Small intestine (tissue), 7 donors: ENCODE data around the gene RHOT2. TPM values are rescaled to one million over a fixed set of nuclear protein-coding genes. Genes with fewer than 3 reads are reported as not detected.

ENCODE experiments used
- DNase-seq, 2 donors: peaks; one replicate each; pipeline versions ENCODE4 v3.0.0 to v3.0.0-alpha.2; 2013
- FAIRE-seq: peaks from 2 replicates; lab custom pipeline; 2012; peaks lifted over from hg19 to GRCh38; lab: Jason Lieb, UNC
- H3K27ac ChIP-seq, 3 donors: one replicate each; pipeline ENCODE4 v1.5.1; 2013; ENCODE audit warnings: low read length in 2 of 3, mild to moderate bottlenecking in 2 of 3, control low read depth in 1 of 3, inconsistent platforms in 1 of 3, low read depth in 1 of 3, moderate library complexity in 1 of 3
- H3K27me3 ChIP-seq, 3 donors: one replicate each; pipeline ENCODE4 v1.6.1; 2013; ENCODE audit warnings: low read length in 3 of 3, inconsistent platforms in 1 of 3; ENCODE audit not compliant: control insufficient read depth in 3 of 3, insufficient read depth in 3 of 3
- H3K36me3 ChIP-seq, 3 donors: one replicate each; pipeline ENCODE4 v1.6.1; 2013; ENCODE audit warnings: low read length in 3 of 3, inconsistent platforms in 1 of 3, low read depth in 1 of 3, mild to moderate bottlenecking in 1 of 3, moderate library complexity in 1 of 3; ENCODE audit not compliant: control insufficient read depth in 3 of 3, insufficient read depth in 2 of 3
- H3K4me1 ChIP-seq, 3 donors: one replicate each; pipeline ENCODE4 v1.6.1; 2013; ENCODE audit warnings: low read length in 2 of 3, inconsistent platforms in 1 of 3, low read depth in 1 of 3, mild to moderate bottlenecking in 1 of 3, moderate library complexity in 1 of 3; ENCODE audit not compliant: control insufficient read depth in 3 of 3, insufficient read depth in 2 of 3
- H3K4me3 ChIP-seq, 3 donors: one replicate each; pipeline ENCODE4 v1.5.1; 2013; ENCODE audit warnings: low read length in 3 of 3, control low read depth in 1 of 3, inconsistent platforms in 1 of 3, low read depth in 1 of 3, mild to moderate bottlenecking in 1 of 3, moderate library complexity in 1 of 3
- H3K9me3 ChIP-seq, 2 donors: one replicate each; pipeline ENCODE4 v1.6.1; 2013; ENCODE audit warnings: low read depth in 1 of 2, low read length in 1 of 2; ENCODE audit not compliant: control insufficient read depth in 2 of 2, insufficient read depth in 1 of 2
- WGBS, 3 donors: extraction: QIAGEN DNeasy Blood & Tissue Kit; methylation state at CpG; one replicate each; pipeline ENCODE4 v1.1.7; 2013; 5-methylcytosine and 5-hydroxymethylcytosine counted together
- polyA plus RNA-seq, 4 donors: library from polyadenylated mRNA; stranded (reverse) in 3 of 4; unstranded in 1 of 4; fragments of 200-250 nt in 3 of 4; fragments of 120-200 nt in 1 of 4; gene quantifications; one replicate each; pipeline versions ENCODE4 v1.2.1 to v1.2.3, GENCODE V29; 2013
- donor health status: healthy with polysubstance abuse.
- donor health status: control.
- donor health status: control.
- donor health status: Bipolar disorder and iron deficiency.
- donor health status: healthy.

The RHOT2 gene
- polyA plus RNA-seq, 4 donors: 89.3 to 207 (median 159) TPM

- peaks cover 0 to 27% (median 3%) of the 10 kb centered on the region in 3 donors for H3K27me3 ChIP-seq
- no peak for FAIRE-seq
- H3K27ac ChIP-seq: no peak overlapping the region
- H3K4me3 ChIP-seq: no peak overlapping the region
- H3K4me1 ChIP-seq: peaks cover 9 to 38% (median 12%) of the 10 kb centered on the region in 3 donors
- no peak for DNase-seq
- H3K36me3 ChIP-seq: peaks cover 0 to 10% (median 0%) of the 10 kb centered on the region in 3 donors
- WGBS, 3 donors: 66 to 75% (median 72%) methylated on average over 24 to 32 of the region's 32 CpGs
- H3K9me3 ChIP-seq: peaks cover 3 to 8% of the 10 kb centered on the region in 2 donors
These were observed 49.7 kb downstream of the RHOT2 start for GRCh38 chr16:717450-718245.

- Histone ChIP-seq H3K27me3 (peaks cover 0 to 27% (median 3%) of the 10 kb centered on the region in 3 donors), H3K9me3 (peaks cover 3 to 8% of the 10 kb centered on the region in 2 donors), H3K4me3 (no peak overlapping the region), H3K36me3 (peaks cover 0 to 18% (median 0%) of the 10 kb centered on the region in 3 donors), H3K27ac (no peak overlapping the region), H3K4me1 (peaks cover 9 to 38% (median 12%) of the 10 kb centered on the region in 3 donors)
- FAIRE-seq (no peak), DNase-seq (no peak)
- WGBS, 3 donors: 75 to 91% (median 77%) methylated on average over 9 of the region's 9 CpGs
These were observed 50.5 kb downstream of the RHOT2 start for GRCh38 chr16:718389-718788.

- FAIRE-seq: no peak
These were observed 51.0 kb downstream of the RHOT2 start for GRCh38 chr16:718922-719321.

DNA sequence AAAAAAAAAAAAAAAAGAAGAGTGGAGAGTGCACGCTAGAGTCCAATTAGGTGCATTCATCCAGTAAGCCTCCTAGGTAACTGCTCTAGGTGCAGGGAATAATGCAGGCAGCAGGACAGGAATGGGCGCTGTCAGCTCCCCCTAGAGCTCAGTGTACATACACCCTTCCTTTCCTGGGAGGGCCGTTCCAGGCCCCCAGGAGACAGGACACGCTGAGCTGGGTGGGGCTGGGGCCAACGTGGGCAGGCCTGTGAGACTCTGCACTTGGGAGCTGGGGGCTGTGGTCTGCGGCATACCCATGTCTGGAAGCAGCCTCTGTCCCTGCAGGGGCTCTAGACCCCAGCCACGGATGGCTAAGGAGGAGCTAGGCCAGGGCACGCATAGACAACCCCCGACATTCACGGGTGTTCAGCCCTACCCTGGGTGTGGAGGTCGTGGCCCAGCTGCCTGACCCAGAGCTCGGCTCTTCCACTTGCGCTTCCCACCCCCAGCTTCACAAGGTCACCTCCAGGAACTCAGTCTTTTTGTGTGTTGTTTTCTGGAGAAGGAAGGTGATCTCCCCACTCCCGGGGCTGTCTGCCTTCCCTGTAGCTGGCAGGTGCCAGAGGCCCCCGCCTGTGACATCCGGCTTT, 52.0 kb downstream of the RHOT2 start:
- WGBS, 3 donors: 7 to 11% (median 8%) methylated on average over 15 to 16 of the region's 16 CpGs
- H3K36me3 ChIP-seq: peaks cover 0 to 22% (median 0%) of the 10 kb centered on the region in 3 donors
- FAIRE-seq (no peak), DNase-seq (no peak)
- peak overlapping the region in 2 of 3 donors; percentile 41 to 77 for H3K27ac ChIP-seq
- peak overlapping the region in 2 of 3 donors; percentile 62 to 63 for H3K4me3 ChIP-seq
- H3K27me3 ChIP-seq: peaks cover 0 to 14% (median 2%) of the 10 kb centered on the region in 3 donors
- peaks cover 6 to 33% (median 12%) of the 10 kb centered on the region in 3 donors for H3K4me1 ChIP-seq
- H3K9me3 ChIP-seq: peaks cover 3 to 8% of the 10 kb centered on the region in 2 donors

More at GRCh38 chr16:718922-719321, 51.0 kb downstream of the RHOT2 start:
- Histone ChIP-seq H3K36me3 (peaks cover 0 to 22% (median 0%) of the 10 kb centered on the region in 3 donors), H3K4me3 (no peak overlapping the region), H3K27ac (no peak overlapping the region), H3K27me3 (peaks cover 0 to 22% (median 3%) of the 10 kb centered on the region in 3 donors), H3K9me3 (peaks cover 3 to 8% of the 10 kb centered on the region in 2 donors), H3K4me1 (peaks cover 9 to 38% (median 12%) of the 10 kb centered on the region in 3 donors)
- peak in 1 of 2 donors; percentile 63 for DNase-seq
- 26 to 65% (median 42%) methylated on average over 6 of the region's 6 CpGs for WGBS, 3 donors

- DNase-seq (peak in 1 of 2 donors; percentile 60), FAIRE-seq (no peak)
- Histone ChIP-seq H3K4me3 (peak overlapping the region; percentile 31 to 63 (median 62)), H3K27me3 (peaks cover 0 to 15% (median 5%) of the 10 kb centered on the region in 3 donors), H3K36me3 (peaks cover 0 to 22% (median 0%) of the 10 kb centered on the region in 3 donors), H3K9me3 (peaks cover 3 to 8% of the 10 kb centered on the region in 2 donors), H3K27ac (peak overlapping the region; percentile 74 to 78 (median 77)), H3K4me1 (peaks cover 6 to 33% (median 12%) of the 10 kb centered on the region in 3 donors)
- 0 to 1% (median 0%) methylated on average over 31 to 38 of the region's 38 CpGs for WGBS, 3 donors
These were observed 52.6 kb downstream of the RHOT2 start for GRCh38 chr16:720447-720989.

DNA sequence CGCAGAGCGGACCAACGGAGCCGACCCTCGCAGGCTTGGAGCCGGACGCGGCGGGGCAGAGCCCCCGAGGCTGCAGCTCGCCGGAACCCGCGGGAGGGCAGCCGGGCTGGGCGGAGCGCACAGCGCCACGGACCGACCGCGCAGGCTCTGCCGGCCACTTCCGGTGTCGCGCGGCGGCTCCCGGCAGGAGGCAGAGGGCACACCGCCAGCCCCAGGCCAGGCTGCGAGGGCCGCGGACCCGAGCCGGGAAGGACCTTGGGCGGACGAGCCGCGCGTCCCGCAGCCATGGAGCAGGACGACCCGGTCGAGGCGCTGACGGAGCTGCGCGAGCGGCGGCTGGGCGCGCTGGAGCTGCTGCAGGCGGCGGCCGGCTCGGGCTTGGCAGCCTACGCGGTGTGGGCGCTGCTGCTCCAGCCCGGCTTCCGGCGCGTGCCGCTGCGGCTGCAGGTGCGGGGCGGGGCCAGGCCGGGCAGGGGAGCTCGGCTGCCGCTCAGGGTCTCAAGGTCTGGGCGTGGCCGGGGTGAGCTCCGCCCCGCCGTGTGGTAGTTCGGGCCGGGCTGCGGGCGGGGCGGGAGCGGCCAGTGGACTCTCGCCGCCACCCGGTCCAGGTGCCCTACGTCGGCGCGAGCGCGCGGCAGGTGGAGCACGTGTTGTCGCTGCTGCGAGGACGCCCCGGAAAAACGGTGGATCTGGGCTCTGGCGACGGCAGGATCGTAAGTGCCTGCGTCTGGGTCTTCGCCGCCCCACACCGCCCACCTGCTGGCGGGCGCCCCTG, 53.2 kb downstream of the RHOT2 start, which contains the start of gene ANTKMT:
TSS of gene ANTKMT (plus strand) at position 157 of the 775 bp plus-strand sequence. CDS start at position 286, 129 bp downstream.
- DNase-seq (peak; percentile 91 to 95), FAIRE-seq (no peak)
- WGBS, 3 donors: 2 to 7% (median 6%) methylated on average over 59 to 106 of the region's 106 CpGs
- H3K4me3 ChIP-seq: peak within 1 kb of the TSS; percentile 40 to 63 (median 62)
- peaks cover 6 to 29% (median 12%) of the 10 kb centered on the region in 3 donors for H3K4me1 ChIP-seq
- H3K9me3 ChIP-seq: peaks cover 3 to 8% of the 10 kb centered on the region in 2 donors
- H3K27me3 ChIP-seq: peaks cover 0 to 17% (median 7%) of the 10 kb centered on the region in 3 donors
- H3K36me3 ChIP-seq: peaks cover 0 to 22% (median 0%) of the 10 kb centered on the region in 3 donors
- H3K27ac ChIP-seq: peak within 1 kb of the TSS; percentile 74 to 78 (median 77)

- FAIRE-seq: no peak
- peaks cover 0 to 15% (median 8%) of the 10 kb centered on the region in 3 donors for H3K27me3 ChIP-seq
- peaks cover 0 to 22% (median 0%) of the 10 kb centered on the region in 3 donors for H3K36me3 ChIP-seq
- H3K27ac ChIP-seq: peak overlapping the region; percentile 42 to 78 (median 50)
- H3K4me3 ChIP-seq: peak overlapping the region in 1 of 3 donors; percentile 62
- H3K4me1 ChIP-seq: peaks cover 6 to 31% (median 12%) of the 10 kb centered on the region in 3 donors
- H3K9me3 ChIP-seq: peaks cover 3 to 8% of the 10 kb centered on the region in 2 donors
- WGBS, 3 donors: 82 to 89% (median 82%) methylated on average over 41 to 51 of the region's 51 CpGs
- no peak for DNase-seq
These were observed 54.0 kb downstream of the RHOT2 start for GRCh38 chr16:721765-722540.
